Neural cell (in vitro differentiated cells): ENCODE measurements around the gene RNF223. TPM values are rescaled to one million over a fixed set of nuclear protein-coding genes. Genes with fewer than 3 reads are reported as not detected.
"Not testable (repeated sequence)": the region's sequence is repeated elsewhere in the genome, so short reads cannot be mapped to it uniquely, and the experiment has no call there.

Experiments used
- H2AFZ ChIP-seq: fragments of 200-600, 300-800 bp; sonication (generic), shearing (Covaris generic); 2 replicates; pipeline ENCODE4 v1.6.0; 2014; ENCODE audit warnings: low read depth, mild to moderate bottlenecking, antibody characterized with exemption, low read length, moderate library complexity
- H3F3A ChIP-seq: fragments of 200-600 bp; shearing (Covaris generic); 2 replicates; pipeline ENCODE4 v1.6.1; 2016; ENCODE audit warnings: mild to moderate bottlenecking, moderate library complexity, mixed read lengths, antibody characterized with exemption, low read length; ENCODE audit not compliant: insufficient read depth, poor library complexity, severe bottlenecking
- H3K27ac ChIP-seq: fragments of 200-600, 300-800 bp; sonication (generic), shearing (Covaris generic); 2 replicates; pipeline ENCODE4 v1.5.1; 2014; ENCODE audit warnings: mild to moderate bottlenecking, low read length, moderate library complexity
- H3K27me3 ChIP-seq: fragments of 300-800, 200-600 bp; sonication (generic), shearing (Covaris generic); 2 replicates; pipeline ENCODE4 v1.6.0; 2014; ENCODE audit warnings: mild to moderate bottlenecking, low read depth, low read length, moderate library complexity; ENCODE audit not compliant: insufficient read depth
- H3K36me3 ChIP-seq: fragments of 300-800, 200-600 bp; sonication (generic), shearing (Covaris generic); 2 replicates; pipeline ENCODE4 v1.5.1; 2014; ENCODE audit warnings: mild to moderate bottlenecking, antibody characterized with exemption, low read length, moderate library complexity; ENCODE audit not compliant: insufficient read depth
- H3K4me2 ChIP-seq: fragments of 300-800, 200-600 bp; sonication (generic), shearing (Covaris generic); 2 replicates; pipeline ENCODE4 v1.6.0; 2014; ENCODE audit warnings: mild to moderate bottlenecking, low read length
- H3K4me3 ChIP-seq: fragments of 300-800, 200-600 bp; sonication (generic), shearing (Covaris generic); 2 replicates; pipeline ENCODE4 v1.5.1; 2014; ENCODE audit warnings: mild to moderate bottlenecking, low read length, moderate library complexity
- H3K79me2 ChIP-seq: fragments of 200-600 bp; shearing (Covaris generic); replicated peaks from 2 replicates; pipeline ENCODE4 v1.6.0; 2014; ENCODE audit warnings: mild to moderate bottlenecking, low read length, moderate library complexity; ENCODE audit not compliant: insufficient read depth
- H3K9ac ChIP-seq: fragments of 300-800, 200-600 bp; sonication (generic), shearing (Covaris generic); 2 replicates; pipeline ENCODE4 v1.6.1; 2016; ENCODE audit warnings: mild to moderate bottlenecking, low read length, mixed read lengths
- H3K9me2 ChIP-seq: fragments of 200-600 bp; shearing (Covaris generic); 2 replicates; pipeline ENCODE4 v1.6.1; 2016; ENCODE audit warnings: mild to moderate bottlenecking, low read length, mixed read lengths; ENCODE audit not compliant: insufficient read depth
- H3K9me3 ChIP-seq: fragments of 200-600, 300-800 bp; sonication (generic), shearing (Covaris generic); 2 replicates; pipeline ENCODE4 v1.6.1; 2016; ENCODE audit warnings: mild to moderate bottlenecking, mixed run types, low read length, moderate library complexity, mixed read lengths
- H4K20me1 ChIP-seq: fragments of 200-600 bp; shearing (Covaris generic); 2 replicates; pipeline ENCODE4 v1.6.1; 2016; ENCODE audit warnings: mild to moderate bottlenecking, mixed run types; ENCODE audit not compliant: insufficient read depth
- EP300 ChIP-seq: fragments of 450-650 bp; conservative IDR thresholded peaks from 2 replicates; pipeline ENCODE4 v1.6.1; 2014; ENCODE audit warnings: antibody characterized with exemption, mild to moderate bottlenecking, moderate library complexity; ENCODE audit not compliant: poor library complexity, severe bottlenecking
- EZH2 ChIP-seq: fragments of 200-600, 300-800 bp; shearing (Covaris generic), sonication (generic); IDR thresholded peaks from 2 replicates; pipeline ENCODE4 v1.6.1; 2014; ENCODE audit warnings: antibody characterized with exemption, low read length, borderline replicate concordance, mild to moderate bottlenecking; ENCODE audit not compliant: insufficient read depth, poor library complexity, severe bottlenecking
- MXI1 ChIP-seq: fragments of 450-650 bp; conservative IDR thresholded peaks from 2 replicates; pipeline ENCODE4 v1.6.1; 2014; ENCODE audit warnings: antibody characterized with exemption, mild to moderate bottlenecking; ENCODE audit not compliant: poor library complexity, severe bottlenecking
- POLR2AphosphoS5 ChIP-seq: IDR thresholded peaks from 2 replicates; pipeline ENCODE4 v1.6.1; 2012
- RAD21 ChIP-seq: fragments of 450-650 bp; conservative IDR thresholded peaks from 2 replicates; pipeline ENCODE4 v1.6.1; 2014; ENCODE audit warnings: antibody characterized with exemption, mild to moderate bottlenecking, moderate library complexity
- SMC3 ChIP-seq: fragments of 450-650 bp; conservative IDR thresholded peaks from 2 replicates; pipeline ENCODE4 v1.6.1; 2014; ENCODE audit warnings: antibody characterized with exemption, mild to moderate bottlenecking, moderate library complexity; ENCODE audit not compliant: poor library complexity
- TAF1 ChIP-seq: IDR thresholded peaks from 2 replicates; pipeline ENCODE4 v1.6.1; 2012; ENCODE audit warnings: low read depth
- polyA plus RNA-seq: library from polyadenylated mRNA; depleted of rRNA; stranded (reverse); fragments of >200 nt; gene quantifications from 2 replicates; pipeline ENCODE4 v1.2.3, GENCODE V29; 2014
- TF ChIP-seq, protein P1 (sequence below): IDR thresholded peaks from 2 replicates; pipeline ENCODE4 v1.6.1; 2012; ENCODE audit warnings: borderline replicate concordance
- TF ChIP-seq, protein P2 (sequence below): fragments of 450-650 bp; IDR thresholded peaks from 2 replicates; pipeline ENCODE4 v1.5.1; 2014; ENCODE audit warnings: antibody characterized with exemption, mild to moderate bottlenecking, moderate library complexity; ENCODE audit not compliant: poor library complexity, severe bottlenecking

Gene RNF223
- polyA plus RNA-seq, 1 donor from 2014 or later = not detected

DNA sequence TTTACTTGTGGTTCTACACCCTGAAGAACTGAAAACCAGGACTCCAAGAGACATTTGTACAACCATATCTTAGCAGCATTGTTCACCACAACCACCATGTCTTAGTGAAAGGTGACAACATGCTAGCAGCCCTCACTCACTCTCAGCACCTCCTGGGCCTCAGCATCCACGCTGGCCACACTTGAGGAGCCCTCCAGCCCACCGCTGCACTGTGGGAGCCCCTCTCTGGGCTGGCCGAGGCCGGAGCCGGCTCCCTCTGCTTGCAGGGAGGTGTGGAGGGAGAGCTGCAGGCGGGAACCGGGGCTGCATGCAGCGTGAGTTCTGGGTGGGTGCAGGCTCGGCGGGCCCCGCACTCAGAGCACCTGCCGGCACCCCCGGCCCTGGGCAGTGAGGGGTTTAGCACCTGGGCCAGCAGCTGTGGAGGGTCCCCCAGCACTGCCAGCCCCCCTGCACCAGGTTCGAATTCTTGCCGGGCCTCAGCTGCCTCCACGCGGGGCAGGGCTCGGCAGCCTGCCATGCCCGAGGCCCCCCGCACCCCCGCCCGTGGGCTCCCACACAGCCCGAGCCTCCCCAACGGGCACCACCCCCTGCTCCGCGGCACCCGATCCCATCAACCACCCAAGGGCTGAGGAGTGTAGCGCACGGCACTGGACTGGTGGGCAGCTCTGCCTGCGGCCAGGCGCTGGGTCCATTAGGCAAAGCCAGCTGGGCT is 32.6 kb upstream of the RNF223 start:
- no peaks in the 10 kb centered on the region for H3K9me2 ChIP-seq
- no peak overlapping the region for H3K9ac ChIP-seq
- TF ChIP-seq, protein P1, sequence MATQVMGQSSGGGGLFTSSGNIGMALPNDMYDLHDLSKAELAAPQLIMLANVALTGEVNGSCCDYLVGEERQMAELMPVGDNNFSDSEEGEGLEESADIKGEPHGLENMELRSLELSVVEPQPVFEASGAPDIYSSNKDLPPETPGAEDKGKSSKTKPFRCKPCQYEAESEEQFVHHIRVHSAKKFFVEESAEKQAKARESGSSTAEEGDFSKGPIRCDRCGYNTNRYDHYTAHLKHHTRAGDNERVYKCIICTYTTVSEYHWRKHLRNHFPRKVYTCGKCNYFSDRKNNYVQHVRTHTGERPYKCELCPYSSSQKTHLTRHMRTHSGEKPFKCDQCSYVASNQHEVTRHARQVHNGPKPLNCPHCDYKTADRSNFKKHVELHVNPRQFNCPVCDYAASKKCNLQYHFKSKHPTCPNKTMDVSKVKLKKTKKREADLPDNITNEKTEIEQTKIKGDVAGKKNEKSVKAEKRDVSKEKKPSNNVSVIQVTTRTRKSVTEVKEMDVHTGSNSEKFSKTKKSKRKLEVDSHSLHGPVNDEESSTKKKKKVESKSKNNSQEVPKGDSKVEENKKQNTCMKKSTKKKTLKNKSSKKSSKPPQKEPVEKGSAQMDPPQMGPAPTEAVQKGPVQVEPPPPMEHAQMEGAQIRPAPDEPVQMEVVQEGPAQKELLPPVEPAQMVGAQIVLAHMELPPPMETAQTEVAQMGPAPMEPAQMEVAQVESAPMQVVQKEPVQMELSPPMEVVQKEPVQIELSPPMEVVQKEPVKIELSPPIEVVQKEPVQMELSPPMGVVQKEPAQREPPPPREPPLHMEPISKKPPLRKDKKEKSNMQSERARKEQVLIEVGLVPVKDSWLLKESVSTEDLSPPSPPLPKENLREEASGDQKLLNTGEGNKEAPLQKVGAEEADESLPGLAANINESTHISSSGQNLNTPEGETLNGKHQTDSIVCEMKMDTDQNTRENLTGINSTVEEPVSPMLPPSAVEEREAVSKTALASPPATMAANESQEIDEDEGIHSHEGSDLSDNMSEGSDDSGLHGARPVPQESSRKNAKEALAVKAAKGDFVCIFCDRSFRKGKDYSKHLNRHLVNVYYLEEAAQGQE = no peak
- TF ChIP-seq EP300 (no peak), EZH2 (no peak), POLR2AphosphoS5 (no peak), RAD21 (no peak), SMC3 (no peak), TAF1 (no peak), MXI1 (no peak)
- TF ChIP-seq, protein P2, sequence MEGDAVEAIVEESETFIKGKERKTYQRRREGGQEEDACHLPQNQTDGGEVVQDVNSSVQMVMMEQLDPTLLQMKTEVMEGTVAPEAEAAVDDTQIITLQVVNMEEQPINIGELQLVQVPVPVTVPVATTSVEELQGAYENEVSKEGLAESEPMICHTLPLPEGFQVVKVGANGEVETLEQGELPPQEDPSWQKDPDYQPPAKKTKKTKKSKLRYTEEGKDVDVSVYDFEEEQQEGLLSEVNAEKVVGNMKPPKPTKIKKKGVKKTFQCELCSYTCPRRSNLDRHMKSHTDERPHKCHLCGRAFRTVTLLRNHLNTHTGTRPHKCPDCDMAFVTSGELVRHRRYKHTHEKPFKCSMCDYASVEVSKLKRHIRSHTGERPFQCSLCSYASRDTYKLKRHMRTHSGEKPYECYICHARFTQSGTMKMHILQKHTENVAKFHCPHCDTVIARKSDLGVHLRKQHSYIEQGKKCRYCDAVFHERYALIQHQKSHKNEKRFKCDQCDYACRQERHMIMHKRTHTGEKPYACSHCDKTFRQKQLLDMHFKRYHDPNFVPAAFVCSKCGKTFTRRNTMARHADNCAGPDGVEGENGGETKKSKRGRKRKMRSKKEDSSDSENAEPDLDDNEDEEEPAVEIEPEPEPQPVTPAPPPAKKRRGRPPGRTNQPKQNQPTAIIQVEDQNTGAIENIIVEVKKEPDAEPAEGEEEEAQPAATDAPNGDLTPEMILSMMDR = no peak
- no peaks in the 10 kb centered on the region for H3K9me3 ChIP-seq
- no peaks in the 10 kb centered on the region for H3K79me2 ChIP-seq
- no peaks in the 10 kb centered on the region for H3K27me3 ChIP-seq
- H3K4me2 ChIP-seq = no peak overlapping the region
- no peaks in the 10 kb centered on the region for H4K20me1 ChIP-seq
- H3K36me3 ChIP-seq = no peaks in the 10 kb centered on the region
- no peak overlapping the region for H2AFZ ChIP-seq
- no peak overlapping the region for H3K27ac ChIP-seq
- no peaks in the 10 kb centered on the region for H3F3A ChIP-seq
- H3K4me3 ChIP-seq = no peak overlapping the region

DNA sequence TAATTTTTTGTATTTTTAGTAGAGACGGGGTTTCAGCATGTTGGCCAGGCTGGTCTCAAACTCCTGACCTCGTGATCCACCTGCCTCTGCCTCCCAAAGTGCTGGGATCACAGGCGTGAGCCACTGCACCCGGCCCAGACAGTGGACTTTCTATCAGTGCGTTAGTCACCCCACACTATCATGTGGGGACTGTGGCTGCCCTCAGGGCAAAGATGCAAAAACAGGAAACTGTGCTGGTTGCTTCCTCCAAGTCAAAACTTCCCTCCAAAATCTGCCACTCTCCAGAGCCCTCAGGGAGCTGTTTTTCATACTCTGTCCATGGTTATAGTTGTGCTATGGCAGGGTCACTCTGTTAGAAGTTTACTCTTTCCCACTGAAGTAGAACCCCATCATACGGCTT is 30.0 kb upstream of the RNF223 start:
- not testable (repeated sequence) for H3K9ac ChIP-seq, H3K4me3 ChIP-seq, H2AFZ ChIP-seq, H3K9me3 ChIP-seq, H3K4me2 ChIP-seq, H3K79me2 ChIP-seq, H4K20me1 ChIP-seq, H3K9me2 ChIP-seq, H3K27me3 ChIP-seq, H3K36me3 ChIP-seq, H3K27ac ChIP-seq, H3F3A ChIP-seq

DNA sequence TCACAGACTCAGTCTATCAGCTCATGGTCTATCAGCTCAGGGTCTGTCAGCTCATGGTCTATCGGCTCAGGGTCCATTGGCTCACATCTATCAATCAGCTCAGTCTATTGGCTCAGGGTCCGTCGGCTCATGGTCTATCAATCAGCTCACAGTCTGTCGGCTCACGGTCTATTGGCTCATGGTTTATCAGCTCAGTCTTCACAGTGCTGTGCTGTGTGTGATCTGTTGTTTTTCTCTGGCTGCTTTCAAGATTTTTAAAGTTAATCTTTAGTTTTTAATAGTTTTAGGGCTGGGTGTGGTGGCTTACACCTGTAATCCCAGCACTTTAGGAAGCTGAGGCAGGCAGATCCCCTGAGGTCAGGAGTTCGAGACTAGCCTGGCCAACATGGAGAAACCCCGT is 27.4 kb upstream of the RNF223 start:
- H3K27me3 ChIP-seq = no peaks in the 10 kb centered on the region
- no peaks in the 10 kb centered on the region for H3K79me2 ChIP-seq
- no peaks in the 10 kb centered on the region for H4K20me1 ChIP-seq
- no peak overlapping the region for H3K4me2 ChIP-seq
- no peak for TF ChIP-seq RAD21
- TF ChIP-seq MXI1 = no peak
- TF ChIP-seq, protein P2 = no peak
- TF ChIP-seq TAF1 = no peak
- no peak for TF ChIP-seq SMC3
- TF ChIP-seq, protein P1 = no peak
- no peak for TF ChIP-seq EZH2
- TF ChIP-seq POLR2AphosphoS5 = no peak
- TF ChIP-seq EP300 = no peak
- H3K9ac ChIP-seq = no peak overlapping the region
- no peaks in the 10 kb centered on the region for H3K9me3 ChIP-seq
- no peak overlapping the region for H3K27ac ChIP-seq
- no peak overlapping the region for H2AFZ ChIP-seq
- H3K9me2 ChIP-seq = no peaks in the 10 kb centered on the region
- H3K4me3 ChIP-seq = no peak overlapping the region
- H3K36me3 ChIP-seq = no peaks in the 10 kb centered on the region
- no peaks in the 10 kb centered on the region for H3F3A ChIP-seq
